A549 (cell line): ENCODE results near the gene DRC7.

Source experiments
- BHLHE40 ChIP-seq: IDR thresholded peaks from 2 replicates; pipeline ENCODE4 v1.6.1; 2012; ENCODE audit warnings: low read depth, low read length, inconsistent platforms
- EP300 ChIP-seq, 2 experiments: fragments of >200 bp; sonication (Bioruptor Twin); formaldehyde crosslinking; IDR thresholded peaks; 2 replicates in 1 of 2; 3 replicates in 1 of 2; pipeline ENCODE4 v1.6.1; 2016 to 2017
- FOSL2 ChIP-seq, 2 experiments: fragments of 450-650 bp in 1 of 2; fragments of >200 bp in 1 of 2; sonication (Bioruptor Twin) in 1 of 2; formaldehyde crosslinking; IDR thresholded peaks; 2 replicates each; pipeline versions ENCODE4 v1.5.0 to v1.6.1; 2016 to 2020; ENCODE audit warnings: mild to moderate bottlenecking in 1 of 2, moderate library complexity in 1 of 2
- JUN ChIP-seq, 2 experiments: fragments of >200 bp; sonication (Bioruptor Twin); formaldehyde crosslinking; IDR thresholded peaks; 2 replicates in 1 of 2; 3 replicates in 1 of 2; pipeline ENCODE4 v1.6.1; 2016 to 2017
- MYC ChIP-seq: IDR thresholded peaks from 2 replicates; pipeline ENCODE4 v1.6.1; 2012; ENCODE audit warnings: mild to moderate bottlenecking, inconsistent platforms, low read length, improper control_type of control experiment, borderline replicate concordance
- POLR2A ChIP-seq: IDR thresholded peaks from 2 replicates; pipeline ENCODE4 v1.6.1; 2012; ENCODE audit warnings: mild to moderate bottlenecking, low read length
- POLR2AphosphoS2 ChIP-seq: conservative IDR thresholded peaks from 2 replicates; pipeline ENCODE4 v1.6.1; 2012; ENCODE audit warnings: low read length, improper control_type of control experiment, inconsistent platforms
- TF ChIP-seq, protein P1 (sequence below): fragments of >200 bp; sonication (Bioruptor Twin); formaldehyde crosslinking; IDR thresholded peaks from 3 replicates; pipeline ENCODE4 v1.5.1; 2016

DNA sequence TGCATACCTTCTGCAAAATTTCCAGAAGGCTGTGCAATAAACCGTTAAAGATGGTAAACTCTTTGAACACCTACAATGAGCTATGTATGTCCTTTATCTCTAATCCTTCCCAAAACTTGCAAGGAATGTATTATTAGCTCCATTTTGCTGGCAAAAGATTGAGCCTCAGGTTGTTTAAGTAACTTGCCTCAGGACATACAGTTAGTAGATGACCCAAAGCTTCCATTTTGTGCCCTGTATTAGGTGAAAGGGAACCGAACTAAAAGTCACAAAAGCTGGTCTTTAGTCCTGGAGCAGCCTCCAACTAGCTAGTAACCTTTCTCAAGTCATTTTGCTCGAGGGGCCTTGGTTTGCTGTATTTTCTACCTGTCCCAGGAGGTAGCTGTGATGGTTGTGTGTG, 22.2 kb upstream of the DRC7 start:
- TF ChIP-seq, protein P1, sequence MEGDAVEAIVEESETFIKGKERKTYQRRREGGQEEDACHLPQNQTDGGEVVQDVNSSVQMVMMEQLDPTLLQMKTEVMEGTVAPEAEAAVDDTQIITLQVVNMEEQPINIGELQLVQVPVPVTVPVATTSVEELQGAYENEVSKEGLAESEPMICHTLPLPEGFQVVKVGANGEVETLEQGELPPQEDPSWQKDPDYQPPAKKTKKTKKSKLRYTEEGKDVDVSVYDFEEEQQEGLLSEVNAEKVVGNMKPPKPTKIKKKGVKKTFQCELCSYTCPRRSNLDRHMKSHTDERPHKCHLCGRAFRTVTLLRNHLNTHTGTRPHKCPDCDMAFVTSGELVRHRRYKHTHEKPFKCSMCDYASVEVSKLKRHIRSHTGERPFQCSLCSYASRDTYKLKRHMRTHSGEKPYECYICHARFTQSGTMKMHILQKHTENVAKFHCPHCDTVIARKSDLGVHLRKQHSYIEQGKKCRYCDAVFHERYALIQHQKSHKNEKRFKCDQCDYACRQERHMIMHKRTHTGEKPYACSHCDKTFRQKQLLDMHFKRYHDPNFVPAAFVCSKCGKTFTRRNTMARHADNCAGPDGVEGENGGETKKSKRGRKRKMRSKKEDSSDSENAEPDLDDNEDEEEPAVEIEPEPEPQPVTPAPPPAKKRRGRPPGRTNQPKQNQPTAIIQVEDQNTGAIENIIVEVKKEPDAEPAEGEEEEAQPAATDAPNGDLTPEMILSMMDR = no peak
- TF ChIP-seq EP300 (IDR thresholded peaks at IDR 0.05) (no peak), POLR2A (no peak), FOSL2 (IDR thresholded peaks at IDR 0.05) (no peak), FOSL2 (CRISPR knock-in tag; IDR thresholded peaks at IDR 0.05) (no peak), MYC (no peak), BHLHE40 (no peak), POLR2AphosphoS2 (no peak), JUN (IDR thresholded peaks at IDR 0.05) (no peak)
